ENCODE results near the gene COPS9.

Gene COPS9

GRCh38 chr2:240111253-240111652, 24.9 kb downstream of the COPS9 start:
- no peak for DNase-seq (ENCODE audit: low read depth in 2 of 2)

GRCh38 chr2:240109386-240109785, 26.7 kb downstream of the COPS9 start:
- DNase-seq (ENCODE audit: low read depth in 2 of 2) = no peak

- no peak for DNase-seq (ENCODE audit: low read depth in 2 of 2)
These were observed 28.7 kb downstream of the COPS9 start for GRCh38 chr2:240107477-240107796.

- no peak for DNase-seq (ENCODE audit: low read depth in 2 of 2)
These were observed 29.2 kb downstream of the COPS9 start for GRCh38 chr2:240106765-240107476.

- no peak for DNase-seq (ENCODE audit: low read depth in 2 of 2)
These were observed 30.1 kb downstream of the COPS9 start for GRCh38 chr2:240105982-240106381.

- DNase-seq (ENCODE audit: low read depth in 2 of 2) = no peak
These were observed 33.0 kb downstream of the COPS9 start for GRCh38 chr2:240103136-240103535.

GRCh38 chr2:240098349-240098748, 37.8 kb downstream of the COPS9 start:
- no peak for DNase-seq (ENCODE audit: low read depth in 2 of 2)

GRCh38 chr2:240095556-240096523, 40.3 kb downstream of the COPS9 start:
- DNase-seq (ENCODE audit: low read depth in 2 of 2) = no peak

- no peak for DNase-seq (ENCODE audit: low read depth in 2 of 2)
These were observed 46.8 kb downstream of the COPS9 start for GRCh38 chr2:240089306-240089705.

- DNase-seq (ENCODE audit: low read depth in 2 of 2) = no peak
These were observed 49.5 kb downstream of the COPS9 start for GRCh38 chr2:240086563-240086962.
